RWPE1 (cell line): ENCODE results near the gene PLEKHF1.

Source experiments
- CTCF ChIA-PET: fragments of 350-600 bp; sonication (Branson Sonifier 250); formaldehyde crosslinking; extraction: SDS; loops from one replicate; lab custom pipeline; 2021; lab: Yijun Ruan, JAX
- POLR2A ChIA-PET: fragments of 400-600 bp; formaldehyde crosslinking; extraction: SDS; loops from one replicate; lab custom pipeline; 2020; ENCODE audit warnings: antibody characterized with exemption; ENCODE audit not compliant: low non-redundant PET; lab: Yijun Ruan, JAX
- DNase-seq: peaks from one replicate; pipeline ENCODE4 v3.0.0; 2012; ENCODE audit warnings: low spot score
- H3K27ac ChIP-seq: fragments of 450-650 bp; 2 replicates; pipeline ENCODE4 v1.5.1; 2017
- CTCF ChIP-seq: fragments of 450-650 bp; conservative IDR thresholded peaks from 2 replicates; pipeline ENCODE4 v1.5.1; 2017; ENCODE audit warnings: low read depth, mild to moderate bottlenecking

The PLEKHF1 gene

DNA sequence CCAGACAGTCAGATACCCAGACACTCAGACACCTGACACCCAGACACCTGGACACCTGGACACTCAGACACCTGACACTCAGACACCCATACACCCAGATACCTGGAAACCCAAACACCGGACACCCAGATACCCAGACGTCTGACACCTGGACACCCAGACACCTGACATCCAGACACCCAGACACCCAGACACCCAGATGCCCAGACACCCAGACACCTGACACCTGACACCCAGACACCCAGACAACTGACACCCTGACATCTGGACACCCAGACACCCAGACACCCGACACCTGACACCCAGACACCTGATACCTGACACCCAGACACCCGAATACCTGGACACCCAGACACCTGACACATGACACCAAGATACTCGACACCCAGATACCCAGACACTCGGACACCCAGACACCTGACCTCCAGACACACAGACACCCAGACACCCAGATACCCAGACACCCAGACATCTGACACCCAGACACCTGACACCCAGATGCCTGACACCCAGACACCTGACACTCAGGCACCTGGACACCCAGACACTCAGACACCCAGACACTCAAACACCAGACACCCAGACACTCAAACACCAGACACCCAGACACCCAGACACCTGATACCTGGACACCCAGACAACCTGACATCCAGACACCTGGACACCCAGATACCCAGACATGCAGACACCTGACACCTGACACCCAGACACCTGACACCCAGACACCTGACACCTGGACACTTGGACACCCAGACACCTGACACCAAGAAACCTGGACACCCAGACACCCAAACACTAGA, 30.7 kb downstream of the PLEKHF1 start:
- TF ChIP-seq CTCF: no peak
- ChIA-PET POLR2A (no interaction called here), CTCF (no interaction called here)
- DNase-seq: no peak
- no peak overlapping the region for H3K27ac ChIP-seq

- no peak for TF ChIP-seq CTCF
- DNase-seq: no peak
- ChIA-PET POLR2A (no interaction called here), CTCF (no interaction called here)
- no peak overlapping the region for H3K27ac ChIP-seq
Measured at GRCh38 chr19:29696565-29696846, 31.2 kb downstream of the PLEKHF1 start.

DNA sequence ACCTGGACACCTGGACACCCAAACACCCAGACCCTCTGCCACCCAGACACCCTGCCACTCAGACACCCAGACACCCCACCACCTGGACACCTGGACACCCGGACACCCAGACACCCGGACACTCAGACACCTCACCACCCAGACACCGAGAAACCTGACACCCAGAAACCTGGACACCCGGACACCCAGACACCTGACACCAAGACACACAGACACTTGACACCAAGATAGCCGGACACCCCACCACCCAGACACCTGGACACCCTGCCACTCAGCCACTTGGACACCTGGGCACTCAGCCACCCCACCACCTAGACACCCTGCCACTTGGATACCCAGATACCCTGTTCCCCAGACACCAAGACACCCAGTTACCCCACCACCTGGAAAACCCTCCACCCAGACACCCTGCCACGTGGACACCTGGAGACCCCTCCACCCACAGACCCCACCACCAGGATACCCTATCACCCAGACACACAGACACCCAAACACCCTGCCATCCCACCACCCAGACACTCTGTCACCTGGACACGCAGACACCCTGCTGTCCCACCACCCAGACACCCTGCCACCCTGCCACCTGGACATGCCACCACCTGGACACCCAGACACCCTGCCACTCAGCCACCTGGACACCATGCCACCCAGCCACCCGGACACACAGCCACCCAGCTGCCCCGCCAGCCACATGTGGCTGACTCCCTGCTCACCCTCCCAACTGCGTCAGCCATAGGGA, 32.4 kb downstream of the PLEKHF1 start:
- no peak overlapping the region for H3K27ac ChIP-seq
- CTCF ChIA-PET: no interaction called here
- no peak for TF ChIP-seq CTCF
- DNase-seq: no peak
- POLR2A ChIA-PET: no interaction called here

DNA sequence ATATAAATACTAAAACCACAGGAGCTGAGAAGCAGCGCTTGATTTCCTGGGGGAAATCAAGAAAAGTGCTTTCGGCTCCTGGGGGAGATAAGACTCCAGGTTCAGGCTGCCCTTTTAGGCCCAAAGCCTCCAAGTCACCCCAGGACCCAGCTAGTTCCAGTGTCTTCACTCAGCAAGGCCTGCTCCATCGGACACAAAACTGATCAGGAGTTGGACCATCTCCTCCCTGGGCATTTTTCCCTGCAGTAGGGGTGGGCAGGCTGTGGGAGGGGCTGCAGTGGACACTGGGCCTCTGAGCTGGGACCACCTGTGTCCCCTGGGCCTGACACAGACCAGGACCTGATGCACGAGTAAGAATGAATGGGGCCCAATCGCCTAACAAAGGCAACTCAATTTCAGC, 34.6 kb downstream of the PLEKHF1 start:
- POLR2A ChIA-PET: no interaction called here
- CTCF ChIA-PET: interaction anchor here (0.6 to 0.8 kb wide), 2 partner anchors 86 to 90 kb away, joined by 3 to 5 read pairs; no protein-coding TSS in a partner anchor
- DNase-seq: no peak
- no peak overlapping the region for H3K27ac ChIP-seq
- no peak for TF ChIP-seq CTCF

GRCh38 chr19:29700498-29700897, 35.2 kb downstream of the PLEKHF1 start:
- ChIA-PET POLR2A (no interaction called here), CTCF (interaction anchor here (0.9 kb wide), 1 partner anchor 16 kb away, joined by 3 read pairs; no protein-coding TSS in a partner anchor)
- no peak overlapping the region for H3K27ac ChIP-seq
- no peak for DNase-seq
- no peak for TF ChIP-seq CTCF

GRCh38 chr19:29702161-29702962, 37.1 kb downstream of the PLEKHF1 start:
- no peak for DNase-seq
- ChIA-PET CTCF (interaction anchor here (1.1 kb wide), 2 partner anchors 14 to 160 kb away, joined by 3 read pairs; no protein-coding TSS in a partner anchor), POLR2A (no interaction called here)
- TF ChIP-seq CTCF: no peak
- H3K27ac ChIP-seq: no peak overlapping the region
